HCT116 (cell line): ENCODE data around the gene PTPN18. TPM values are rescaled to one million over a fixed set of nuclear protein-coding genes. Genes with fewer than 3 reads are reported as not detected.

ENCODE experiments used
- ATAC-seq: fragments of 200-7000 bp; cut with Tn5 transposase; 2 replicates; pipeline ENCODE4 v1.9.1; 2020; ENCODE audit warnings: mild to moderate bottlenecking, moderate library complexity
- BruUV-seq: library from RNA; stranded (reverse); fragments of 400-500 nt; replicated peaks from 2 replicates; lab custom pipeline; 2021; lab: Mats Ljungman, UMichigan
- CTCF ChIA-PET: fragments of 300-600 bp; sonication (Branson Sonifier 250); formaldehyde crosslinking; loops from one replicate; lab custom pipeline; 2021; ENCODE audit warnings: antibody characterized with exemption; lab: Charles Lee
- POLR2A ChIA-PET: fragments of 300-600, 350-600 bp; sonication (Branson Sonifier 250); formaldehyde crosslinking; loops from one replicate; lab custom pipeline; 2021; ENCODE audit warnings: antibody characterized with exemption; lab: Charles Lee
- RAD21 ChIA-PET, 2 experiments: fragments of 300-600 bp; sonication (Branson Sonifier 250); formaldehyde crosslinking; loops; one replicate each; lab custom pipeline; 2023; ENCODE audit warnings: low total read pairs in 2 of 2; ENCODE audit not compliant: uncharacterized antibody in 2 of 2, unreplicated experiment in 2 of 2, low non-redundant PET in 1 of 2; lab: Charles Lee
- DNase-seq: peaks from one replicate; pipeline ENCODE4 v3.0.0-alpha.2; 2010; ENCODE audit warnings: low read depth, low spot score
- H2AFZ ChIP-seq: fragments of 200-600 bp; shearing (Covaris generic), sonication (generic); 2 replicates; pipeline ENCODE4 v1.6.1; 2017; ENCODE audit warnings: low read depth, mixed run types, mixed read lengths, antibody characterized with exemption, low read length; ENCODE audit not compliant: poor library complexity, severe bottlenecking
- H3K27ac ChIP-seq: 2 replicates; pipeline ENCODE4 v1.5.1; 2012; ENCODE audit warnings: low read depth, low read length
- H3K27me3 ChIP-seq: fragments of 200-600 bp; sonication (generic); 2 replicates; pipeline ENCODE4 v1.6.1; 2016; ENCODE audit warnings: mixed run types, low read length, mixed read lengths; ENCODE audit not compliant: insufficient read depth
- H3K36me3 ChIP-seq, 2 experiments: fragments of 200-500 bp in 1 of 2; fragments of 200-600 bp in 1 of 2; sonication (Bioruptor generic) in 1 of 2; sonication (generic) in 1 of 2; 2 replicates each; pipeline versions ENCODE4 v1.5.1 to v1.6.1; 2014 to 2016; ENCODE audit warnings: low read length in 2 of 2, inconsistent platforms in 1 of 2, mixed read lengths in 1 of 2, mixed run types in 1 of 2; ENCODE audit not compliant: insufficient read depth in 2 of 2, control insufficient read depth in 1 of 2
- H3K4me1 ChIP-seq, 2 experiments: fragments of 200-600 bp in 1 of 2; sonication (generic) in 1 of 2; 2 replicates each; pipeline versions ENCODE4 v1.5.1 to v1.6.1; 2012 to 2017; ENCODE audit warnings: low read length in 2 of 2, inconsistent platforms in 1 of 2, mild to moderate bottlenecking in 1 of 2, mixed read lengths in 1 of 2, mixed run types in 1 of 2, moderate library complexity in 1 of 2; ENCODE audit not compliant: insufficient read depth in 2 of 2, control insufficient read depth in 1 of 2
- H3K4me2 ChIP-seq: fragments of 200-600 bp; sonication (generic); 2 replicates; pipeline ENCODE4 v1.6.1; 2017; ENCODE audit warnings: mixed run types, low read length, mixed read lengths
- H3K4me3 ChIP-seq, 2 experiments: fragments of 200-600 bp in 1 of 2; sonication (generic) in 1 of 2; replicated peaks in 1 of 2; 2 replicates each; pipeline ENCODE4 v1.5.1; 2011 to 2016; ENCODE audit warnings: low read length in 2 of 2, control low read depth in 1 of 2, low read depth in 1 of 2, mild to moderate bottlenecking in 1 of 2, mixed read lengths in 1 of 2, mixed run types in 1 of 2
- H3K79me2 ChIP-seq: fragments of 200-600 bp; sonication (generic); 2 replicates; pipeline ENCODE4 v1.6.1; 2017; ENCODE audit warnings: mild to moderate bottlenecking, mixed run types, low read length, moderate library complexity, mixed read lengths; ENCODE audit not compliant: insufficient read depth
- H3K9ac ChIP-seq: fragments of 200-600 bp; sonication (generic); 2 replicates; pipeline ENCODE4 v1.6.1; 2016; ENCODE audit warnings: low read length, mixed read lengths
- H3K9me2 ChIP-seq: fragments of 200-600 bp; sonication (generic), shearing (Covaris generic); 2 replicates; pipeline ENCODE4 v1.6.1; 2017; ENCODE audit warnings: mixed run types, mild to moderate bottlenecking, moderate library complexity; ENCODE audit not compliant: insufficient read depth
- H3K9me3 ChIP-seq, 2 experiments: fragments of 200-500 bp in 1 of 2; fragments of 200-600 bp in 1 of 2; sonication (Bioruptor generic) in 1 of 2; sonication (generic) in 1 of 2; 2 replicates each; pipeline ENCODE4 v1.6.1; 2014 to 2017; ENCODE audit warnings: low read length in 2 of 2, mixed read lengths in 2 of 2, inconsistent platforms in 1 of 2, low read depth in 1 of 2, mild to moderate bottlenecking in 1 of 2, mixed run types in 1 of 2, moderate library complexity in 1 of 2; ENCODE audit not compliant: control insufficient read depth in 1 of 2, insufficient read depth in 1 of 2
- H4K20me1 ChIP-seq: fragments of 200-600 bp; sonication (generic), shearing (Covaris generic); 2 replicates; pipeline ENCODE4 v1.6.1; 2017; ENCODE audit warnings: mixed run types, mild to moderate bottlenecking, moderate library complexity; ENCODE audit not compliant: insufficient read depth
- CEBPB ChIP-seq: IDR thresholded peaks from 2 replicates; pipeline ENCODE4 v1.6.1; 2012; ENCODE audit warnings: low read depth
- POLR2A ChIP-seq: IDR thresholded peaks from 2 replicates; pipeline ENCODE4 v1.7.0; 2011; ENCODE audit warnings: borderline replicate concordance; ENCODE audit not compliant: insufficient read depth, insufficient read length; ENCODE audit errors: extremely low read depth
- POLR2AphosphoS5 ChIP-seq: IDR thresholded peaks from 2 replicates; pipeline ENCODE4 v1.6.1; 2011; ENCODE audit warnings: mild to moderate bottlenecking, low read depth, low read length, moderate library complexity
- RAD21 ChIP-seq: IDR thresholded peaks from 2 replicates; pipeline ENCODE4 v1.6.1; 2012; ENCODE audit warnings: low read depth, mild to moderate bottlenecking
- SIN3A ChIP-seq: IDR thresholded peaks from 2 replicates; pipeline ENCODE4 v1.6.1; 2012; ENCODE audit warnings: low read depth
- SP1 ChIP-seq: IDR thresholded peaks from 2 replicates; pipeline ENCODE4 v1.6.1; 2012; ENCODE audit warnings: low read depth
- SRF ChIP-seq: IDR thresholded peaks from 2 replicates; pipeline ENCODE4 v1.6.1; 2012; ENCODE audit warnings: low read depth
- TCF7L2 ChIP-seq: IDR thresholded peaks from 2 replicates; pipeline ENCODE4 v1.7.0; 2011; ENCODE audit warnings: borderline replicate concordance, inconsistent platforms; ENCODE audit not compliant: insufficient read depth, insufficient read length; ENCODE audit errors: extremely low read depth
- ZFX ChIP-seq: fragments of 450-650 bp; IDR thresholded peaks from 2 replicates; pipeline ENCODE4 v1.6.1; 2017
- ZNF274 ChIP-seq: fragments of 200-500 bp; sonication (Bioruptor generic); IDR thresholded peaks from 2 replicates; pipeline ENCODE4 v1.6.1; 2014; ENCODE audit warnings: mild to moderate bottlenecking, low read depth, low read length, inconsistent platforms
- intact Hi-C: fragments of 100-400 bp; cut with micrococcal nuclease; formaldehyde crosslinking; loops from 2 replicates; pipeline ENCODE4 v1.10.0; 2022
- total RNA-seq: library from RNA; stranded (reverse); gene quantifications from one replicate; pipeline ENCODE4 v1.2.1, GENCODE V29; 2021; ENCODE audit not compliant: unreplicated experiment
- TF ChIP-seq, protein P1 (sequence below): IDR thresholded peaks from 2 replicates; pipeline ENCODE4 v1.6.1; 2012
- TF ChIP-seq, protein P2 (sequence below): IDR thresholded peaks from 2 replicates; pipeline ENCODE4 v1.6.1; 2012
- TF ChIP-seq, protein P3 (sequence below): IDR thresholded peaks from 2 replicates; pipeline ENCODE4 v1.6.1; 2011; ENCODE audit warnings: mild to moderate bottlenecking, low read length, moderate library complexity; ENCODE audit not compliant: insufficient replicate concordance; ENCODE audit errors: extremely low read depth

The PTPN18 gene
- total RNA-seq, 1 experiment from 2014 or later: 52.4 TPM

DNA sequence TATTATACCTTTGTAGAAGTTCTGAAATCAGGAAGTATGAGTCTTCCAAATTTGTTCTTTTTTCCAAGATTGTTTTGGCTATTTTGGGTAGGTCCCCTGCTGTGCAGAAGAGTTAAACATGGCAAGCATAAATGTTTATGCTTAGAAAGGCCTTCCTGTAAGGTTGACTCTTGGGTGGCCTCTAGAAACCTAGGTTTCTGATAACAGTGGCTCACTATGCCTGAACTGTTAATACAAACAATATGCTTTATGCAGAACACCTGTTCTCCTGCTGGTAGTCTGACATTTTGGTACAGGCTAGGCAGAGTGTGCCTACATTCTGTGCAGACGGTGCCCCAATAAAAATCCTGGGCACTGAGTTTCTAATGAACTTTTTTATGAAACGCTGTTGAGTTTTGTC is 10.1 kb downstream of the PTPN18 start:
- Histone ChIP-seq H3K27me3 (no peaks in the 10 kb centered on the region), H3K4me3 (no peak overlapping the region), H3K27ac (no peak overlapping the region), H4K20me1 (no peaks in the 10 kb centered on the region), H2AFZ (no peak overlapping the region), H3K4me2 (no peak overlapping the region), H3K4me1 (no peaks in the 10 kb centered on the region)
- RAD21 ChIA-PET: no interaction called here
- CTCF ChIA-PET: no interaction called here
- no TSS peak for BruUV-seq
- POLR2A ChIA-PET: no interaction called here
- no peak for DNase-seq
- TF ChIP-seq CEBPB: no peak
- no peak for TF ChIP-seq ZNF274
- no peak for TF ChIP-seq RAD21
- TF ChIP-seq, protein P1, sequence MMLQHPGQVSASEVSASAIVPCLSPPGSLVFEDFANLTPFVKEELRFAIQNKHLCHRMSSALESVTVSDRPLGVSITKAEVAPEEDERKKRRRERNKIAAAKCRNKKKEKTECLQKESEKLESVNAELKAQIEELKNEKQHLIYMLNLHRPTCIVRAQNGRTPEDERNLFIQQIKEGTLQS: no peak
- TF ChIP-seq, protein P2, sequence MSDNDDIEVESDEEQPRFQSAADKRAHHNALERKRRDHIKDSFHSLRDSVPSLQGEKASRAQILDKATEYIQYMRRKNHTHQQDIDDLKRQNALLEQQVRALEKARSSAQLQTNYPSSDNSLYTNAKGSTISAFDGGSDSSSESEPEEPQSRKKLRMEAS: no peak
- TF ChIP-seq, protein P3, sequence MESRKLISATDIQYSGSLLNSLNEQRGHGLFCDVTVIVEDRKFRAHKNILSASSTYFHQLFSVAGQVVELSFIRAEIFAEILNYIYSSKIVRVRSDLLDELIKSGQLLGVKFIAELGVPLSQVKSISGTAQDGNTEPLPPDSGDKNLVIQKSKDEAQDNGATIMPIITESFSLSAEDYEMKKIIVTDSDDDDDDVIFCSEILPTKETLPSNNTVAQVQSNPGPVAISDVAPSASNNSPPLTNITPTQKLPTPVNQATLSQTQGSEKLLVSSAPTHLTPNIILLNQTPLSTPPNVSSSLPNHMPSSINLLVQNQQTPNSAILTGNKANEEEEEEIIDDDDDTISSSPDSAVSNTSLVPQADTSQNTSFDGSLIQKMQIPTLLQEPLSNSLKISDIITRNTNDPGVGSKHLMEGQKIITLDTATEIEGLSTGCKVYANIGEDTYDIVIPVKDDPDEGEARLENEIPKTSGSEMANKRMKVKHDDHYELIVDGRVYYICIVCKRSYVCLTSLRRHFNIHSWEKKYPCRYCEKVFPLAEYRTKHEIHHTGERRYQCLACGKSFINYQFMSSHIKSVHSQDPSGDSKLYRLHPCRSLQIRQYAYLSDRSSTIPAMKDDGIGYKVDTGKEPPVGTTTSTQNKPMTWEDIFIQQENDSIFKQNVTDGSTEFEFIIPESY: no peak
- no peak for TF ChIP-seq SRF
- TF ChIP-seq POLR2A: no peak
- TF ChIP-seq POLR2AphosphoS5: no peak
- TF ChIP-seq TCF7L2: no peak
- no peak for TF ChIP-seq SP1
- TF ChIP-seq ZFX: no peak
- TF ChIP-seq SIN3A: no peak
- TF ChIP-seq, all 23 proteins: peak for 0
- intact Hi-C loops: loop anchor here (2.0 kb wide), 1 partner anchor 19 kb away; no protein-coding TSS in a partner anchor
- no peak overlapping the region for H3K9ac ChIP-seq
- H3K36me3 ChIP-seq: no peaks in the 10 kb centered on the region; a peak in 2 of 4 replicates
- no peaks in the 10 kb centered on the region for H3K9me3 ChIP-seq
- H3K9me2 ChIP-seq: no peaks in the 10 kb centered on the region
- no peak for ATAC-seq
- H3K79me2 ChIP-seq: no peaks in the 10 kb centered on the region
